GM12892 (cell line): Measurements from ENCODE around the gene CDC20B.
"Not testable (repeated sequence)": the region's sequence is repeated elsewhere in the genome, so short reads cannot be mapped to it uniquely, and the experiment has no call there.

Experiments
- DNase-seq: peaks from one replicate; pipeline ENCODE4 v3.0.0; 2011; ENCODE audit not compliant: insufficient read length
- FAIRE-seq: peaks from 2 replicates; lab custom pipeline; 2011; peaks lifted over from hg19 to GRCh38; lab: Jason Lieb, UNC
- POLR2A ChIP-seq: IDR thresholded peaks from 2 replicates; pipeline ENCODE4 v1.6.1; 2011; ENCODE audit warnings: low read depth, low read length, control low read depth
- POLR2AphosphoS5 ChIP-seq: IDR thresholded peaks from 2 replicates; pipeline ENCODE4 v1.6.1; 2011; ENCODE audit warnings: low read depth, low read length, control low read depth
- TAF1 ChIP-seq: IDR thresholded peaks from 2 replicates; pipeline ENCODE4 v1.6.1; 2011; ENCODE audit warnings: low read depth, mild to moderate bottlenecking, control low read depth, low read length, borderline replicate concordance

CDC20B gene

GRCh38 chr5:55110217-55110616, 62.8 kb downstream of the CDC20B start:
- TF ChIP-seq POLR2A (no peak), TAF1 (no peak), POLR2AphosphoS5 (no peak)
- DNase-seq (no peak), FAIRE-seq (no peak)

GRCh38 chr5:55108661-55109060, 64.3 kb downstream of the CDC20B start:
- no peak for DNase-seq
- FAIRE-seq = no peak
- TF ChIP-seq TAF1 (no peak), POLR2A (no peak), POLR2AphosphoS5 (no peak)

GRCh38 chr5:55105976-55106375, 67.0 kb downstream of the CDC20B start:
- not testable (repeated sequence) for DNase-seq, FAIRE-seq

GRCh38 chr5:55104946-55105701, 67.9 kb downstream of the CDC20B start:
- TF ChIP-seq TAF1 = no peak
- no peak for TF ChIP-seq POLR2A
- TF ChIP-seq POLR2AphosphoS5 = no peak
- DNase-seq (no peak), FAIRE-seq (no peak)

- TF ChIP-seq TAF1 (no peak), POLR2AphosphoS5 (no peak), POLR2A (no peak)
- DNase-seq (no peak), FAIRE-seq (no peak)
Observed at GRCh38 chr5:55104036-55104772, 68.8 kb downstream of the CDC20B start.

GRCh38 chr5:55102348-55102747, 70.6 kb downstream of the CDC20B start, which contains the start of gene GZMA:
TSS of gene GZMA (plus strand) at chr5:55102646. CDS start at chr5:55102683, 37 bp downstream.
- DNase-seq (no peak), FAIRE-seq (no peak)
- no peak for TF ChIP-seq POLR2A
- TF ChIP-seq POLR2AphosphoS5 = no peak
- TF ChIP-seq TAF1 = no peak

- FAIRE-seq = no peak
- TF ChIP-seq POLR2AphosphoS5 (no peak), TAF1 (no peak), POLR2A (no peak)
Observed at GRCh38 chr5:55101556-55102276, 71.3 kb downstream of the CDC20B start.

GRCh38 chr5:55101148-55101547, 71.8 kb downstream of the CDC20B start:
- not testable (repeated sequence) for FAIRE-seq, DNase-seq

More at GRCh38 chr5:55101556-55102276, 71.3 kb downstream of the CDC20B start:
- no peak for DNase-seq

- FAIRE-seq (no peak), DNase-seq (no peak)
- TF ChIP-seq TAF1 (no peak), POLR2A (no peak), POLR2AphosphoS5 (no peak)
Observed at GRCh38 chr5:55096861-55097260, 76.1 kb downstream of the CDC20B start.

- no peak for FAIRE-seq
- no peak for TF ChIP-seq TAF1
- no peak for TF ChIP-seq POLR2AphosphoS5
- no peak for TF ChIP-seq POLR2A
- no peak for DNase-seq
Observed at GRCh38 chr5:55096182-55096581, 76.8 kb downstream of the CDC20B start.

GRCh38 chr5:55091011-55091410, 82.0 kb downstream of the CDC20B start:
- DNase-seq, FAIRE-seq: not testable (repeated sequence)

- not testable (repeated sequence) for FAIRE-seq, DNase-seq
Observed at GRCh38 chr5:55089301-55089700, 83.7 kb downstream of the CDC20B start.
